Measurements from ENCODE around the gene CDC42BPA. TPM values are rescaled to one million over a fixed set of nuclear protein-coding genes. Genes with fewer than 3 reads are reported as not detected.

The CDC42BPA gene
- total RNA-seq, 1 experiment from 2014 or later: 25.2 TPM

DNA sequence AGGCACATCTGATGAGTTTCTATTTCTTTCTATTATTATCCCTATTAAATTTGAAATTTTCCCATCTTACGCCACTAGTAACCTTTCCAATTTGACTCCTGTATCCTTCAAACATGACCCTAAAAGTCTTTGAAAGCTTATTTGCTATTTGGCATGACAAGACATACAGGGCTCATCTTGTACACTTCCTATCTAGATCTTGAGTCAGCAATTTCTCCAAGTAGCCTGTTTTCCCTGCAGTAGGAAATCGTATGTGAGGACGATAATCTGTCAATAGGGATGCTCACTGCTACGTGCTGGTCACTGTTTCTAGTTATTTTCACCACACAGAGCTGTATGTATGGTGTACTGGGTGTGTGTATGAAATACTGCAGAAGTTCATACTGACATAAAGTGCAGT, 142.7 kb downstream of the CDC42BPA start:
- ATAC-seq (no peak), DNase-seq (ENCODE audit: low spot score) (no peak)
- H3K27ac Mint-ChIP-seq: no peak overlapping the region
- no peaks in the 10 kb centered on the region for H3K27me3 Mint-ChIP-seq (ENCODE audit: low read depth)
- TF ChIP-seq, protein P1, sequence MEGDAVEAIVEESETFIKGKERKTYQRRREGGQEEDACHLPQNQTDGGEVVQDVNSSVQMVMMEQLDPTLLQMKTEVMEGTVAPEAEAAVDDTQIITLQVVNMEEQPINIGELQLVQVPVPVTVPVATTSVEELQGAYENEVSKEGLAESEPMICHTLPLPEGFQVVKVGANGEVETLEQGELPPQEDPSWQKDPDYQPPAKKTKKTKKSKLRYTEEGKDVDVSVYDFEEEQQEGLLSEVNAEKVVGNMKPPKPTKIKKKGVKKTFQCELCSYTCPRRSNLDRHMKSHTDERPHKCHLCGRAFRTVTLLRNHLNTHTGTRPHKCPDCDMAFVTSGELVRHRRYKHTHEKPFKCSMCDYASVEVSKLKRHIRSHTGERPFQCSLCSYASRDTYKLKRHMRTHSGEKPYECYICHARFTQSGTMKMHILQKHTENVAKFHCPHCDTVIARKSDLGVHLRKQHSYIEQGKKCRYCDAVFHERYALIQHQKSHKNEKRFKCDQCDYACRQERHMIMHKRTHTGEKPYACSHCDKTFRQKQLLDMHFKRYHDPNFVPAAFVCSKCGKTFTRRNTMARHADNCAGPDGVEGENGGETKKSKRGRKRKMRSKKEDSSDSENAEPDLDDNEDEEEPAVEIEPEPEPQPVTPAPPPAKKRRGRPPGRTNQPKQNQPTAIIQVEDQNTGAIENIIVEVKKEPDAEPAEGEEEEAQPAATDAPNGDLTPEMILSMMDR (IDR thresholded peaks at IDR 0.05): no peak
- TF ChIP-seq, protein P2, sequence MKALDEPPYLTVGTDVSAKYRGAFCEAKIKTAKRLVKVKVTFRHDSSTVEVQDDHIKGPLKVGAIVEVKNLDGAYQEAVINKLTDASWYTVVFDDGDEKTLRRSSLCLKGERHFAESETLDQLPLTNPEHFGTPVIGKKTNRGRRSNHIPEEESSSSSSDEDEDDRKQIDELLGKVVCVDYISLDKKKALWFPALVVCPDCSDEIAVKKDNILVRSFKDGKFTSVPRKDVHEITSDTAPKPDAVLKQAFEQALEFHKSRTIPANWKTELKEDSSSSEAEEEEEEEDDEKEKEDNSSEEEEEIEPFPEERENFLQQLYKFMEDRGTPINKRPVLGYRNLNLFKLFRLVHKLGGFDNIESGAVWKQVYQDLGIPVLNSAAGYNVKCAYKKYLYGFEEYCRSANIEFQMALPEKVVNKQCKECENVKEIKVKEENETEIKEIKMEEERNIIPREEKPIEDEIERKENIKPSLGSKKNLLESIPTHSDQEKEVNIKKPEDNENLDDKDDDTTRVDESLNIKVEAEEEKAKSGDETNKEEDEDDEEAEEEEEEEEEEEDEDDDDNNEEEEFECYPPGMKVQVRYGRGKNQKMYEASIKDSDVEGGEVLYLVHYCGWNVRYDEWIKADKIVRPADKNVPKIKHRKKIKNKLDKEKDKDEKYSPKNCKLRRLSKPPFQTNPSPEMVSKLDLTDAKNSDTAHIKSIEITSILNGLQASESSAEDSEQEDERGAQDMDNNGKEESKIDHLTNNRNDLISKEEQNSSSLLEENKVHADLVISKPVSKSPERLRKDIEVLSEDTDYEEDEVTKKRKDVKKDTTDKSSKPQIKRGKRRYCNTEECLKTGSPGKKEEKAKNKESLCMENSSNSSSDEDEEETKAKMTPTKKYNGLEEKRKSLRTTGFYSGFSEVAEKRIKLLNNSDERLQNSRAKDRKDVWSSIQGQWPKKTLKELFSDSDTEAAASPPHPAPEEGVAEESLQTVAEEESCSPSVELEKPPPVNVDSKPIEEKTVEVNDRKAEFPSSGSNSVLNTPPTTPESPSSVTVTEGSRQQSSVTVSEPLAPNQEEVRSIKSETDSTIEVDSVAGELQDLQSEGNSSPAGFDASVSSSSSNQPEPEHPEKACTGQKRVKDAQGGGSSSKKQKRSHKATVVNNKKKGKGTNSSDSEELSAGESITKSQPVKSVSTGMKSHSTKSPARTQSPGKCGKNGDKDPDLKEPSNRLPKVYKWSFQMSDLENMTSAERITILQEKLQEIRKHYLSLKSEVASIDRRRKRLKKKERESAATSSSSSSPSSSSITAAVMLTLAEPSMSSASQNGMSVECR (CRISPR knock-in tag; IDR thresholded peaks at IDR 0.05; ENCODE audit: borderline replicate concordance): no peak
- no peak for TF ChIP-seq ZNF219 (CRISPR knock-in tag; IDR thresholded peaks at IDR 0.05; ENCODE audit: borderline replicate concordance)
- TF ChIP-seq FOXJ3 (CRISPR knock-in tag; IDR thresholded peaks at IDR 0.05; ENCODE audit: borderline replicate concordance): no peak
- TF ChIP-seq ETV6 (CRISPR knock-in tag; IDR thresholded peaks at IDR 0.05): no peak
- TF ChIP-seq GRHL2 (CRISPR knock-in tag; IDR thresholded peaks at IDR 0.05; ENCODE audit: insufficient replicate concordance, severe bottlenecking): no peak
- TF ChIP-seq KAT7 (CRISPR knock-in tag; IDR thresholded peaks at IDR 0.05; ENCODE audit: borderline replicate concordance): no peak
- no peak for TF ChIP-seq JAZF1 (CRISPR knock-in tag; IDR thresholded peaks at IDR 0.05)
- TF ChIP-seq, protein P3, sequence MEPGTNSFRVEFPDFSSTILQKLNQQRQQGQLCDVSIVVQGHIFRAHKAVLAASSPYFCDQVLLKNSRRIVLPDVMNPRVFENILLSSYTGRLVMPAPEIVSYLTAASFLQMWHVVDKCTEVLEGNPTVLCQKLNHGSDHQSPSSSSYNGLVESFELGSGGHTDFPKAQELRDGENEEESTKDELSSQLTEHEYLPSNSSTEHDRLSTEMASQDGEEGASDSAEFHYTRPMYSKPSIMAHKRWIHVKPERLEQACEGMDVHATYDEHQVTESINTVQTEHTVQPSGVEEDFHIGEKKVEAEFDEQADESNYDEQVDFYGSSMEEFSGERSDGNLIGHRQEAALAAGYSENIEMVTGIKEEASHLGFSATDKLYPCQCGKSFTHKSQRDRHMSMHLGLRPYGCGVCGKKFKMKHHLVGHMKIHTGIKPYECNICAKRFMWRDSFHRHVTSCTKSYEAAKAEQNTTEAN (CRISPR knock-in tag; IDR thresholded peaks at IDR 0.05): no peak
- TF ChIP-seq, protein P4, sequence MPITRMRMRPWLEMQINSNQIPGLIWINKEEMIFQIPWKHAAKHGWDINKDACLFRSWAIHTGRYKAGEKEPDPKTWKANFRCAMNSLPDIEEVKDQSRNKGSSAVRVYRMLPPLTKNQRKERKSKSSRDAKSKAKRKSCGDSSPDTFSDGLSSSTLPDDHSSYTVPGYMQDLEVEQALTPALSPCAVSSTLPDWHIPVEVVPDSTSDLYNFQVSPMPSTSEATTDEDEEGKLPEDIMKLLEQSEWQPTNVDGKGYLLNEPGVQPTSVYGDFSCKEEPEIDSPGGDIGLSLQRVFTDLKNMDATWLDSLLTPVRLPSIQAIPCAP (CRISPR knock-in tag; IDR thresholded peaks at IDR 0.05): no peak
- TF ChIP-seq MXD4 (CRISPR knock-in tag; IDR thresholded peaks at IDR 0.05; ENCODE audit: borderline replicate concordance): no peak
- TF ChIP-seq, protein P5, sequence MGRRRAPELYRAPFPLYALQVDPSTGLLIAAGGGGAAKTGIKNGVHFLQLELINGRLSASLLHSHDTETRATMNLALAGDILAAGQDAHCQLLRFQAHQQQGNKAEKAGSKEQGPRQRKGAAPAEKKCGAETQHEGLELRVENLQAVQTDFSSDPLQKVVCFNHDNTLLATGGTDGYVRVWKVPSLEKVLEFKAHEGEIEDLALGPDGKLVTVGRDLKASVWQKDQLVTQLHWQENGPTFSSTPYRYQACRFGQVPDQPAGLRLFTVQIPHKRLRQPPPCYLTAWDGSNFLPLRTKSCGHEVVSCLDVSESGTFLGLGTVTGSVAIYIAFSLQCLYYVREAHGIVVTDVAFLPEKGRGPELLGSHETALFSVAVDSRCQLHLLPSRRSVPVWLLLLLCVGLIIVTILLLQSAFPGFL (CRISPR knock-in tag; IDR thresholded peaks at IDR 0.05; ENCODE audit: borderline replicate concordance): no peak
- no peak for TF ChIP-seq NFE2L1 (CRISPR knock-in tag; IDR thresholded peaks at IDR 0.05)
- no peak for TF ChIP-seq IRF2 (CRISPR knock-in tag; IDR thresholded peaks at IDR 0.05; ENCODE audit: borderline replicate concordance, low read depth)
- TF ChIP-seq ELF4 (CRISPR knock-in tag; IDR thresholded peaks at IDR 0.05; ENCODE audit: low read depth): no peak
- TF ChIP-seq, protein P6, sequence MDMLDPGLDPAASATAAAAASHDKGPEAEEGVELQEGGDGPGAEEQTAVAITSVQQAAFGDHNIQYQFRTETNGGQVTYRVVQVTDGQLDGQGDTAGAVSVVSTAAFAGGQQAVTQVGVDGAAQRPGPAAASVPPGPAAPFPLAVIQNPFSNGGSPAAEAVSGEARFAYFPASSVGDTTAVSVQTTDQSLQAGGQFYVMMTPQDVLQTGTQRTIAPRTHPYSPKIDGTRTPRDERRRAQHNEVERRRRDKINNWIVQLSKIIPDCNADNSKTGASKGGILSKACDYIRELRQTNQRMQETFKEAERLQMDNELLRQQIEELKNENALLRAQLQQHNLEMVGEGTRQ (CRISPR knock-in tag; IDR thresholded peaks at IDR 0.05): no peak
- TF ChIP-seq TCF7 (CRISPR knock-in tag; IDR thresholded peaks at IDR 0.05; ENCODE audit: low read depth): no peak
- TF ChIP-seq, protein P7, sequence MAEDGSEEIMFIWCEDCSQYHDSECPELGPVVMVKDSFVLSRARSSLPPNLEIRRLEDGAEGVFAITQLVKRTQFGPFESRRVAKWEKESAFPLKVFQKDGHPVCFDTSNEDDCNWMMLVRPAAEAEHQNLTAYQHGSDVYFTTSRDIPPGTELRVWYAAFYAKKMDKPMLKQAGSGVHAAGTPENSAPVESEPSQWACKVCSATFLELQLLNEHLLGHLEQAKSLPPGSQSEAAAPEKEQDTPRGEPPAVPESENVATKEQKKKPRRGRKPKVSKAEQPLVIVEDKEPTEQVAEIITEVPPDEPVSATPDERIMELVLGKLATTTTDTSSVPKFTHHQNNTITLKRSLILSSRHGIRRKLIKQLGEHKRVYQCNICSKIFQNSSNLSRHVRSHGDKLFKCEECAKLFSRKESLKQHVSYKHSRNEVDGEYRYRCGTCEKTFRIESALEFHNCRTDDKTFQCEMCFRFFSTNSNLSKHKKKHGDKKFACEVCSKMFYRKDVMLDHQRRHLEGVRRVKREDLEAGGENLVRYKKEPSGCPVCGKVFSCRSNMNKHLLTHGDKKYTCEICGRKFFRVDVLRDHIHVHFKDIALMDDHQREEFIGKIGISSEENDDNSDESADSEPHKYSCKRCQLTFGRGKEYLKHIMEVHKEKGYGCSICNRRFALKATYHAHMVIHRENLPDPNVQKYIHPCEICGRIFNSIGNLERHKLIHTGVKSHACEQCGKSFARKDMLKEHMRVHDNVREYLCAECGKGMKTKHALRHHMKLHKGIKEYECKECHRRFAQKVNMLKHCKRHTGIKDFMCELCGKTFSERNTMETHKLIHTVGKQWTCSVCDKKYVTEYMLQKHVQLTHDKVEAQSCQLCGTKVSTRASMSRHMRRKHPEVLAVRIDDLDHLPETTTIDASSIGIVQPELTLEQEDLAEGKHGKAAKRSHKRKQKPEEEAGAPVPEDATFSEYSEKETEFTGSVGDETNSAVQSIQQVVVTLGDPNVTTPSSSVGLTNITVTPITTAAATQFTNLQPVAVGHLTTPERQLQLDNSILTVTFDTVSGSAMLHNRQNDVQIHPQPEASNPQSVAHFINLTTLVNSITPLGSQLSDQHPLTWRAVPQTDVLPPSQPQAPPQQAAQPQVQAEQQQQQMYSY (CRISPR knock-in tag; IDR thresholded peaks at IDR 0.05): no peak
- ChIA-PET POLR2A (no interaction called here), CTCF (no interaction called here)
- peaks cover 3% of the 10 kb centered on the region; the same call in 1 of the 2 replicates for H3K9me3 Mint-ChIP-seq
- H3K4me1 Mint-ChIP-seq: no peaks in the 10 kb centered on the region
- peaks cover 3% of the 10 kb centered on the region; the same call in 1 of the 2 replicates for H3K36me3 Mint-ChIP-seq
- no peak overlapping the region for H3K4me3 Mint-ChIP-seq
